Measurements from ENCODE around the gene CREB1.
"Not testable (repeated sequence)": the region's sequence is repeated elsewhere in the genome, so short reads cannot be mapped to it uniquely, and the experiment has no call there.

CREB1 gene
- total RNA-seq = 39.2 to 99.1 (median 59.7) reads per million in 18 experiments

DNA sequence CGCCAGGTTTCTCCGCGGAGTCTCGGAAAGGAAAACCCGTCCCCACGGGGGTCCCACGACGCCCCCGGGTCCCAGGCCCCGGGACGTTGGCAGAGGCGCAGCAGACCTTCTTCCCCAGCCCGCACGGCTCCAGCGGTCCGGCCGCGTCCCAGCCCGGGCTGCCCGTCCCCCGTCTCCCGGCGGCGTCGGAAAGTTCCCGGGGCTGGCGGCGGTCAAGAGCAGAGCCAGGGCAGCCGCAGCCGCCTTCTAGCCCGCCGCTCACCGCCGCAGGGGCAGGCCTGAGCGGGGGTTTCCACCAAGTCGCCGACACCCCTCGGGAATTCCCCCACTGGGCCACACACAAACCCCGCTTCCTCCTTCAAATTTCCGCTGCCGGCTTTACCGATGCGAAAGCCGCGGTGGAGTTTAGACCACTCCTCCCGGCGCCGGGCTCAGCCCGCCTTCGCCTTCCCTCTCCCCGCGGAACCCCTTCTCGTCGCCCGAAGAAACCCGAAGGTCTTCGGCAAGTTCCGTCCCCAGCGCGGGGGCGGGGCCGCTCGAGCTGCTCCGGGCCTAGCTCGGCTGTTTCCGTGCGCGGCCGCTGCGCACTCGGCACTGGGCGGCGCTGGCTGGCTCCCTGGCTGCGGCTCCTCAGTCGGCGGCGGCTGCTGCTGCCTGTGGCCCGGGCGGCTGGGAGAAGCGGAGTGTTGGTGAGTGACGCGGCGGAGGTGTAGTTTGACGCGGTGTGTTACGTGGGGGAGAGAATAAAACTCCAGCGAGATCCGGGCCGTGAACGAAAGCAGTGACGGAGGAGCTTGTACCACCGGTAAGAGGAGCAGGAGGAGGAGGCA, at the start of gene CREB1:
TSS of gene CREB1 (plus strand) at position 633 of the 830 bp plus-strand sequence. CDS start 25,674 bp downstream, outside the sequence.
- peak; percentile 99 to 100 for DNase-seq

DNA sequence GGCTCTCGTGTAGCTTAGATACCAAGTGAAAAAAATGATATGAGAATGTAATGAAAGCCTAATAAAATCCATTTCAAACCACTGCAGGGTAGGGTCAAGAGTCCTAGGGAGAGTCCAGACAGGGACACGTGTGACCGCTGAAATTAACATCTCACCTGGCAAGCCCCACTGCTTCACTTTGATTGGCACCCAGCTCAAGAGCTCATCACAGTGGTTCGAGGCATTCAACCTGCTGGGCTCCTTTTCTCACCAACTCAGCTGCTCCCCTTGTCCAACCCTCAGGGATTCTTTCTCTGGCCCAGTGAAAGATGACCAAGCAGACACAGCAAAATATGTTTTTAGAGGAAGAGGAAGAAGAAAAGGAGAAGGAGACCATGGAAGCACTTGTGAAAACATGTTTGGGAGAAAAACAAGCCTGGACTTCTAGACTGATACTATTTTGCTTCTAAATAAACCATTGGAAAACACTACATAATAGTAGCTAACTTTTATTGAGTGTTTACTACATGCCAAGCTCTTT, 49.2 kb upstream of the CREB1 start:
- DNase-seq = peak; percentile 46 to 67

DNA sequence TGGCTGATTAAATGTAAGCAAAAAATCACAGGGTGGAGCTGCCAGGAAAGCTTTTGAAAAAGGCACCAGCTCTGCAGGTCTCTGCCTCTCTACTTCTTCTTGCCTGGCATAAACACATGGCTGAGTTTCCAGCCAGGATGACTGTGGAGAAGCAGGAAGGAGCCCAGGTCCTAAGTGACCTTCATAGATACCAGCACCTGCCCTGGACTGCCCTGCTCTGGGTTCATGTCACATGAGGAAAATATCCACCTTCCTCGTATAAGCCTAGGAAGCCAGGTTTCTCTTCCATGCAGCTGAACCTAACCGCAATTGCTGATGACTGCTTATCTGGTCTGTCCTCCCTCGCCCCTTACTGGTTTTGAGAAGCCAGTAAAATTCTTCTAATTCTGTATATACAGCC, 47.8 kb upstream of the CREB1 start:
- no peak for DNase-seq

DNA sequence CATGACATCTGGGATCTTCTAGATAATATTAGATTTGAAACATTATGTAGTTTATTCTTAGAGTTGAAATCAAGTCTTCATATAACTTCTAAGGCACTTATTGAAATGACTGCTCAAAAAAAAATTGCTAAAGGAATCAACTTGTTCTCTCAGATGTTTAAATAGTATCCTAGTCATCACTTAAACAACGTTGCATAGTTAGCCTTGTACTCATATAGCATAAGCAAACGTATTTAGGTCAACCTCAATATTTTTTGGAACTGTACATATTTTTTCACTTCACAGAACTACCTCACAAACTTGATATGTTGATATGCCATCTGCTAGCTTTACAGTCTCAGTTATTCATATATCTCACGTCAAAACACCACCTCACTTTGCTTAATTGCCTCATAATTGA, 47.1 kb upstream of the CREB1 start:
- DNase-seq = no peak

DNA sequence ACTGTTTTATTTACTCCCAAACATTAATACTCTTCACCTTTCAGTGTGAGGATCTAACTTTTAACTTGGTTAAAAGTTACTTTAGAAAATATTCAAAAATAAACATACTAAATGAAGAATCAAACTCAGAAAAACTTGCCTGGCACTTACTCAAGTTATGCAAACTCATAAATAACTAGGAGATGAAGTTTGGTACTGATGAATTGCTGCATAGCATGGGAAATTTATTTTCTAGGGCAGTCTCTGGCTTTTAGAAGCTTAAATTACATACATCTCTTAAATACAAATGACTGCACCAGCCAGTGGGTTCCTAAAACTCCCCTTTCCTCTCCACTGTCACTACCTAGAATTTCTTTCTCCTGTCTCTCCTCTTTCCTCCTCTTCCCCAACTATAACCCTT, 46.7 kb upstream of the CREB1 start:
- no peak for DNase-seq

DNA sequence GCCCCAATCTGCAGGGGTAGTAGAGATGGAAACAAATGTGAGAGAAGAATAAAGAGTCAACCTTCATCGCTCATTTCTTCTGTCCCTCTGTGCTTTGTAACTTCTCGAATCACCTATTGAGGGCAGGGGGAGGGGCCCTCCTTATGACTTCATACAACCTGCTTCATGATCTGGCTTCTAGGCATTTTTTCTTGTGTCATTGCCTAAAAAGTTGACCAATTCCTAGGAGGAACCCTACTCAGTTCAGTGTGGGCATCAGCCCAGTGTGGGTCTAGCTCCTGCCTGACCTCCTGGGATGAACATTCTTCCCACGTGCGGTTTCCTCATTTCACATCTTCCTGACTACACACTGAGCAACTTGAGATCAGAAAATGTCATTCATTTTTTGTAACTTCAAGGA, 46.3 kb upstream of the CREB1 start:
- DNase-seq = peak; percentile 84 to 90

DNA sequence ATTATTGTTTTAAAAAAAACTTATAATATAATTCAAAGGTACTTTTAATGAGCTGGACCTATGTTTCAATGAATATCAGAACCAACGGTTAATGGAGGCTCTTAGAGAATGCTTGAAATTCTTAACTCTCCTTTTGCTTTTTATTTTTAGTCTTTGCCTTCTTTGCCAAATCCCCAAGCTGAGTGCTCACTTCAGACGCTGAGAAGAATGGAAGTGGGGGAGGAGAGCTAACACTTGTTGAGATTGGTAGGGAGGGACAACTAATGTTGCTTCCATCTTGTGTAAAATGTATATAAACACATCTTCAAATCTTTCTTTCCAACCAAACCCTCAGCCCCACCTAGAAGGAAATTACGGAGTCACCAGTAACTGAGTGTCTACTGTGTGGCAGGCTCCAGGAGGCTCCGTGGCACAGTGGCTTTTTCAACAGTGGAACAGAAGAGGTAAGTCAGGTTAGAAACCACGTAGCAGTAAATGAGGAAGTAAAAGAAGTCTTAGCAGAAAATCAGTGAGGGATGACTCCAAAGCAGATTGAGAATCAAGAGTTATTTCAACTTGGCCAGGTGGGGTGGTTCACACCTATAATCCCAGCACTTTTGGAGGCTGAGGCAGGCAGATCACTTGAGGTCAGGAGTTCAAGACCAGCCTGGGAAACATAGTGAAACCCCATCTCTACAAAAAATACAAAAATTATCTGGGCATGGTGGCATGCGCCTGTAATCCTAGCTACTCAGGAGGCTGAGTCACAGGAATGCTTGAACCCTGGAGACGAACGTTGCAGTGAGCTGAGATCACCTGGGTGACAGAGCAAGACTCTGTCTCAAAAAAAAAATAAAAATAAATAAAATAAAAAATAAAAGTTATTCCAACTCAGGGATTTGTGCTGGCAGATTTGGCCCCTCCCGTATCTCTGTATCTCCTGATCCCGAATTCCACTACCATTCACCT, 45.0 kb upstream of the CREB1 start:
- DNase-seq = no peak

DNA sequence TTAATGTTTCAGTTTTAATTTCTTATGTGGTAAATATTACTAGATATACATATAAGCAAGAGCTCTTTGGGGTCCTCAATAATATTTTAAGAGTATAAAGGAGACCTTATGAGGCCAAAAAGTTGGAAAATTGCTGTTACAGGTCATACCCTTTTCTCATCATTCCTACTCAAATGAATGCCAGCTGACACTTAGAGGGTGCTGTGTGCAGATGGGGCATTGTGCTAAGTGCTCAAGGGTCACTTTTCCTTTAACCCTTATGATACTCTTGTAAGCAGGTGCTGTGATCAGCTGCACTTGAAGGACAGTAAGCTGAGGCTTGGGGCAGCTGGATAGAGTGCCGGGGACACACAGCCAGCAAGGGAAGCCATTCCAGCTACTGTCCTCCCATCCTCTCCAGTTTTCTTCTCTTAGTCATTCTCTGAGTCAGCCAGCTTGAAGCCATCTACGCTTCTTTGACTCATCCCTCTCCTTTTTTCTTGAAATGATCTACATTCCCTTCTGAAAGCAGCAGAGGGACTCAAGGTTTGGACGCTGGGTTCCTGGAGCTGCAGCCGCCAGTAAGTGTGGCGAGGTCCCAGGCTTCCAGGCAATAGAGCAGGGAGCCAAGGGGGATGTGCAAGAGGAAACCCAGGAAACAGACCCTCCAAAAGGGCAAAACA, 42.0 kb upstream of the CREB1 start:
- DNase-seq = no peak

DNA sequence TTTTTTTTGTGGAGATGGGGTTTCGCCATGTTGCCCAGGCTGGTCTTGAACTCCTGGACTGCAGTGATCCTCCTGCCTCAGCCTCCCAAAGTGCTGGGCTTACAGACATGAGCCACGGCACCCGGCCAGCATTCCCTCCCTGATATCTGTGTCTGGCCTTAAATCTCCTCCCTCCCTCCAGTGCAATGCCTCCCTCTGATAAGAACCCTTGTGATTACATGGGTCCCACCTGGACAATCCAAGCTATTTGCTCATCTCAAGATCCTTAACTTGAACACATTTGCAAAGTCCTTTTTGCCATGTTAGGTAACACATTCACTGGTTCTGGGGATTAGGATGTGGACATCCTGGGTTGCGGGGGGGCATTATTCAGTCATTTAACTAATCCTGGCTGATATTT, 40.5 kb upstream of the CREB1 start:
- DNase-seq = no peak

DNA sequence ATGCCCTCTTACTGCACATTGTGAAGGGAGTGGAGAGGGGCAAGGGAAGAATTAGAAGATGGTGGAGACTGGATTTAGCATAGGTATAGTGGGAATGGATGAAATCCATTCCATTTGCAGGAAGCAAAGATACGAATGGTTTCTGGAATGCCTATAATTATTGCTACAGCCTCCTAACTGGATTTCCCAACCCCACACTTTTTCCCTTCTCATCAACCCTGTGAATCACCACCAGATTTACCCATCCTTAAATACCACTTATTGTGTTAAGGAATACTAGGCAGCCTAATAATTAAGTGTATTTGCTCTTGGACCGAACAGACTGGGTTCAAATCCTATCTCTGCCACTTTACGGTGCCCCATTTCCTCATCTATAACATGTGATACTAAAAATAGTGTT, 39.3 kb upstream of the CREB1 start:
- DNase-seq = no peak

DNA sequence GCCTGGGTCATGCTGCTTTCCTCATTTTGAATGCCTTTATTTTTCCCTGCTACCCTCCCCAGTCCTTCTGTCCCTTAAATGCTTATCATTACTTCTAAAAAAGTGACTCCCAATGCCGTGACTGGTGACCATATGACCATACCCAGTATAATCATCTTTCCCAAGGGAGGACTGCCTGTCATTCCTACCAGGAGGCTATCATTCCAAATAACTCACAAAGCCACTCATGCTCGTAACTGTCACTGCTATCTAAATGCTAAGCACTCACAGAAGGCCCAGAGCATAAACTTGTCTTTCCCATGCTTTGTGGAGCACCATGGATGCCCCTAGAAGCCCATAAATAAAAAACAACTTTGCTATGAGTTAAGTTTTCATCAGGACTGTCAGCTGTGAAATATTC, 38.7 kb upstream of the CREB1 start:
- DNase-seq = no peak

DNA sequence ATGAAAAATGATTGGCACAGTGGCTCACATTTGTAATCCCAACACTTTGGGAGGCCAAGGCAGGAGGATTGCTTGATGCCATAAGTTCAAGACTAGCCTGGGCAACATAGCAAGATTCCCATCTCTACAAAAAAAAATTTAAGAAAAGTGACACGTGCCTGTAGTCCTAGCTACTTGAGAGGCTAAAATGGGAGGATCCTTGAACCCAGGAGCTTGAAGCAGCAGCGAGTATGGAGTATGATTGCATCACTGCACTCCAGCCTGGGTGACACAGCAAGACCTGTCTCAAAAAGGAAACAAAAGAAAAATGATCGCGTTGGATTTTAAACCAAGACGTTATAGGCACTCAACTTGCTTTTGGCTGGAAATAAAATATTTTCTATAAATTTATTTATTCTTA, 37.8 kb upstream of the CREB1 start:
- DNase-seq = peak; percentile 32 to 35

DNA sequence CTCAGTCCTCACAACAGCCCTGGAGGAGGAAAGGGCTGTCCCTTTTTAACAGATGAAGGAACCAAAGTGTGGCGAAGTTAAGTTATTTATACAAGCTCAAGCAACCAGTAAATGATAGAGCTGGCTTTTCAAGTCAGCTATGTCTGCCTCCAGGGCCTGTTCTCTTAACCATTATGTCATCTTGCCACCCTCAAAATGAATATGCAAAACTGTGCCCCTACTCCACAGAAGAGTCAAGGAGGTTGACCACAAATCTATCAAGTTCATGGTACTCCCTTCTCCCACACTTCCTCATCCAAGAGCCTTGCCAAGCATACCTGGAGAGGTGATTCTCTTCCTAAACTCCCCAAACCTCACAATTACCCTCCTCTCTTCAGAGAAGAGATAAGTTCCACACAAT, 37.3 kb upstream of the CREB1 start:
- no peak for DNase-seq

DNA sequence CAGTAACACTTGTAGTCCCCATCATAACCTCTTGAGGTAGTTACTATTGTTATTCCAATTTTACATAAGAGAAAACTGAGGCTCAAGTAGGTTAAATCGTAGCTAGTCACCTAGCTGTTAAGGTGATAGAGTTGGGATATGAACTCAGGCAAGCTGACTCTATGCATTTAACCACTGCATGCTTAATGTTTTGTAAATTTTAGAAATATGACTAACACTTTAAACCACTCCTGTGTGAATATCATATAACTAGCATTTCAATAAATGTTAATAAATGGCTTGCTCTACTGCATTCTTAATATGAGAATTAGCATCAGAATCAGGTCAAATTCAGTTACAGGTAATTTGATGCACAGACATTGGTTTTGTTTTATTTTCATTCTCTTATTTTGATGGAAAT, 35.6 kb upstream of the CREB1 start:
- DNase-seq = no peak

DNA sequence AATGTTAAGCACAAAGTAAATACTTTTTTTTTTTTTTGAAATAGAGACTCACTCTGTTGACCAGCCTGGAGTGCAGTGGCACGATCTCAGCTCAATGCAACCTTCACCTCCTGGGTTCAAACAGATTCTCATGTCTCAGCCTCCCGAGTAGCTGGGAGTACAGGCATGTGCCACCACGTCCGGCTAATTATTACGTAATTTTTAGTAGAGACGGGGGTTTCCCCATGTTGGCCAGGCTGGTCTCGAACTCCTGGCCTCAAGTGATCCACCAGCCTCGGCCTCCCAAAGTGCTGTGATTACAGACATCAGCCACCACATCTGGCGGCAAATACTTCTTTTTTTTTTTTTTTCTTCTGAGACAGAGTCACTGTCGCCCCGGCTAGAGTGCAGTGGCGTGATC, 32.8 kb upstream of the CREB1 start:
- not testable (repeated sequence) for DNase-seq

DNA sequence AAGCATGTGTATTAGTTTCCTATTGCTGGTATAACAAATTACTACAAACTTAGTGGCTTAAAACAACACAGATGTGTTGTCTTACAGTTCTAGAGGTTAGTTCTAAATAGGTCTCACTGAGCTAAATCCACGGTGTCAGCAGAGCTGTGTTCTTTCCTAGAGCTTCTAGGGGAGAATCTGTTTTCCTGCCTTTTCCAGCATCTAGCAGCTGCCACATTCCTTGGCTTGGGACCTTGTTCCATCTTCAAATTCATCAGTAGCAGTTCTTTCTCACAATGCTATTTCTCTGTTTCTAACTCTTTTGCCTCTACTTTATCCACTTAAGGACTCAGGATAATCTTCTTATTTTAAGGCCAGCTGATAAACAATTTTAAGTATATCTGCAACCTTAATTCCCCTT, 32.2 kb upstream of the CREB1 start:
- no peak for DNase-seq

DNA sequence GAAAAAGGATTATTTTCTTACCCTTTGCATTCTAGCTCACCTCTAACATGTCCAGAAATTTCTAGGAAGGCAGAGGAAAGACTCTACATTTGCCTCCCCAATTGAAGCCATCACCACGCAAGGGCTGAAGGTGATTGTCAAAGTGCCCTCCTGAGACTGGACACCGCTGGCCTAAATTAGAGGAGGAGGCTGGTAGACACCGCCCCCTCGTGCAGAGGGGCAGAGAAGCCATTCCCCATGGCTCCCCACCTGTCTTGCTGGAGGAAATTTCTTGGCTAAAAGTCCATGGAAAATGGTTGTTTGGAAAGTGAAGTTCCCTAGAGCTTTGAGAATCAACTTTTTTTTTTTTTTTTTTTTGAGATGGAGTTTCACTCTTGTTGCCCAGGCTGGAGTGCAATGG, 31.3 kb upstream of the CREB1 start:
- DNase-seq = no peak

DNA sequence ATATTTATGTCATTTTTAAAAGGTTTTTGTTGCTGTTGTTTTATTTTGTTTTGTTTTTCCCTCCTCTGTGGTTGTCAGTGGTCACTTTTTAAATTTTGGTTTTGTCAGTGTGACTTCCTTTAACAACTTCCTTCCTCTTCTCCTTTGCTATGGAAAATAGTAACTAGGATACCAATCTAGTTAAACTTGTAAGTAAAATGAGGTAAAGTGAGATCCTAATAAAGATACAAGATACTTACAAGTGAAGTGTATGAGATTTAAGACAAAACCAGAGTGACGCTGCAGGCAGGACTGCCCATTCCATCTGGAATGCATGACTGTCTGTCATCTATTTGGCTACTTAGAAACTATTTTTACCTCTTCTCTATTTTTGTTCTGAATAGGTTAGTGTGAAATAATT, 30.6 kb upstream of the CREB1 start:
- DNase-seq = peak; percentile 27 to 76

DNA sequence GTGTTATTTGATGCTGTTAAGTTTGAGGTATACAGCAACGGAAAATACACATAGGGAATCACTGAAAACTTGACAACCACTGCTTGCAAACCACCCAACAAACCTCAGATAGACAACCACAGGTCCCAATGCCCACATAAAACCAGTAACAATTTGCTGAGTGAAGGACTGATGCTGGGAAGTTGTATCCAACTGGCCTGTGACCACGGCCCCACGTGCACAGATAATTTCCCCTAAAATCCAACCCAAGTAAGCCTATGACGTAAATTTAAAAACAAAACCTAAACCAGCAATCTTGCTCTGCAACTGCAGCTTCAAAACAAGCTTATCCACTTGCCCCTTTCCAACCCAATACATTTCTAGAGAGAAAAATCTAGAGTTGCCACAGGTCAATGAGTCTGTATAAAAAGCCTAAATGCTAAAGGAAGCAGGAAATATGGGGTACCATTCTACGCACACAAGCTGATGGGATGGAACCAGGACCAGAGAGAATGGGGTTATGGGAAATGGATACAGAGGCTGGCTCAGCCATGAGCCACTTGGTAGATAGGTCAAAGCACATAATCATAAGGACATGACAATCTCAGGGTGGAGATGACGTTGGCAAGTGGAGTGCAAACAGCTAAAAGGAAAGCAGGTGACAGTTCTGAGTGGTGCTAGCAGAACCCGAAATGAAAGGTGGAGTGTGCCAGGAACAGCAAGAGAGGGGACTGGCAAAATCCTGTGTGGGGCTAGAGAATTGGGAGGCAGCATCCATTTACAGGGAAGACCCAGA, 27.8 kb upstream of the CREB1 start:
- peak; percentile 64 to 70 for DNase-seq

DNA sequence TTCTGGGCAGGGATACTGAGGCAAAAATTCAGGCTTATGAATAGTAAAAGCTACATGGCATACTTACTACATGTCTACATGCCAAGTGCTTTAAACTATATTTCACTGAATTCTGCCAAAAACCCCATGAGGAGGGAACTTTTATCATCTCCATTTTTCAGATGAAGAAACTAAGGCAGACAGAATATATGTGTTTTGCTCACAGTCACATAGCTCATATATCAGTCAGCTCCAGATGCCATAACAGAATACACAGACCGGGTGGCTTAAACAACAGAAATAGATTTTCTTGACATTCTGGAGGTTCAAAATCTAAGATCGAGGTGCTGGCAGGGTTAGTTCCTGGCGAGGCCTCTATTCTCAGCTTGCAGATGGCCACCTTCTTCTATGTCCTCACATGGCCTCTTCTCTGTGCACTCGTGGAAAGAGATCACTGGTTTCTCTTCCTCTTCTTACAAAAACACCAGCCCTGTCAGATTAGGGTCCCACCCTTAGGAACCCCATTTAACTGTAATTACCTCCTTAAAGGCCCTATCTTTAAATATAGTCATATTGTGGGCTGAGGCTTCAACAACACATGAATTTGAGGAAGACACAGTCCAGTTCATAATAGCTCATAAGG, 27.1 kb upstream of the CREB1 start:
- peak; percentile 80 to 87 for DNase-seq

DNA sequence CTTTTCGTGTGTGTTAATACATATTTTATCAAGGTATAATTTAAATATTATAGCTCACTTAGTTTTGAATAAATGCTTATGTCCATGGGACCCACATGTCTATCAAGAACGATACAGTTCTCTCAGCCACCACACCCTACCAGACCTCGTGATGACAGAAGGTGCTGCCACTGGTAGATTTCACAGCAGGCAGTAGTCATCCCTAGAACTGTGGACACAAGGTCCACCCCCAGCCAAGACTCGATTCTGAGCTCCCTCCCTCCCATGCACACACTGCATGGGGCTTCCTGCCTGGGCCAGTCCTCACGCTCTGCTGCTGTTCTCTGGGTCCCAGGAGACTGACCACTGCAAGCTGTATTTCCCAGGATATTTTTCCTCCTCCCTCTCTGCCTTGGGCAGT, 26.5 kb upstream of the CREB1 start:
- peak; percentile 88 to 91 for DNase-seq
